Measurements from ENCODE around the gene TEF.
A peak's percentile ranks its signal among the peaks of the same experiment; 100 is the strongest.

Gene TEF

DNA sequence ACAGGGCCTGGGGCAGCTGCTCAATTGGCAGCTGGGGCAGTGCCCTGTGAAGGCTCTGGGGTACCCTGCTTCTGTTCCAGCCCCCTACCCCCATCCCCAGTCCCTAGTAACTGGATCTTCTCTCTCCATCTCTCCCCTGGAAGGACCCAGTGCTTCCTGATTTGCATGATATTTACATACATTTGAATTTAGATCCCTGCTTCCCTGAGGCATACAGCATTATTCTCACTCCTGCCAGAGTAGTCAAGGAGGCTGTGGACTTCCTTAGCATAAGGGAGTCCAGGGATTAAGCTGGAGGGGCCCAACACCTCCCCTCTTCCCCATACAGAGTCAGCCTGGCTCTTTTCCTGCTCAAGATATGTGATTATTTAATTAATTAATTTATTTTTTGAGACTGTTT, 24.7 kb downstream of the TEF start:
- TF ChIP-seq, protein P1, sequence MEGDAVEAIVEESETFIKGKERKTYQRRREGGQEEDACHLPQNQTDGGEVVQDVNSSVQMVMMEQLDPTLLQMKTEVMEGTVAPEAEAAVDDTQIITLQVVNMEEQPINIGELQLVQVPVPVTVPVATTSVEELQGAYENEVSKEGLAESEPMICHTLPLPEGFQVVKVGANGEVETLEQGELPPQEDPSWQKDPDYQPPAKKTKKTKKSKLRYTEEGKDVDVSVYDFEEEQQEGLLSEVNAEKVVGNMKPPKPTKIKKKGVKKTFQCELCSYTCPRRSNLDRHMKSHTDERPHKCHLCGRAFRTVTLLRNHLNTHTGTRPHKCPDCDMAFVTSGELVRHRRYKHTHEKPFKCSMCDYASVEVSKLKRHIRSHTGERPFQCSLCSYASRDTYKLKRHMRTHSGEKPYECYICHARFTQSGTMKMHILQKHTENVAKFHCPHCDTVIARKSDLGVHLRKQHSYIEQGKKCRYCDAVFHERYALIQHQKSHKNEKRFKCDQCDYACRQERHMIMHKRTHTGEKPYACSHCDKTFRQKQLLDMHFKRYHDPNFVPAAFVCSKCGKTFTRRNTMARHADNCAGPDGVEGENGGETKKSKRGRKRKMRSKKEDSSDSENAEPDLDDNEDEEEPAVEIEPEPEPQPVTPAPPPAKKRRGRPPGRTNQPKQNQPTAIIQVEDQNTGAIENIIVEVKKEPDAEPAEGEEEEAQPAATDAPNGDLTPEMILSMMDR (conservative IDR thresholded peaks at IDR 0.05; ENCODE audit: low read depth): no peak
- ChIA-PET CTCF (no interaction called here), POLR2A (ENCODE audit: low non-redundant PET) (no interaction called here)
- no peak overlapping the region for H3K27ac ChIP-seq
- no peak for DNase-seq (ENCODE audit: low spot score)

DNA sequence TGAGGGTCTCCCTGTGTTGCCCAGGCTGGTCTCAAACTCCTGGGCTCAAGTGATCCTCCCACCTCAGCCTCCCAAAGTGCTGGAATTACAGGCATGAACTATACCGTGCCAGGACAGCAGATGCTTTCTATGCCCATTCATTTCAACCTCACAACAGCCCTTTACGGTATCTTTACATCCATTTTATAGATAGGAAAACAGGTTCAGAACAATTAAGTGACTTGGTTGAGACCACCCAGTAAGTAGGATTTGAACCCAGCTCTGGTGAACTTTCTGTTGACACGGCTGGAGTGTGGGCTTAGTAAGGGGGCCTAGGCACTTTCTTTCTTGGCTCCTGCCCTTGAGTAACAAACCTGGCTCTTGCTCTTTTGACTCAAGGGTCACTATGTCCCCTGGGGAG, 25.7 kb downstream of the TEF start:
- no peak overlapping the region for H3K27ac ChIP-seq
- TF ChIP-seq, protein P1 (conservative IDR thresholded peaks at IDR 0.05; ENCODE audit: low read depth): no peak
- POLR2A ChIA-PET (ENCODE audit: low non-redundant PET): no interaction called here
- no peak for DNase-seq (ENCODE audit: low spot score)
- CTCF ChIA-PET: no interaction called here

DNA sequence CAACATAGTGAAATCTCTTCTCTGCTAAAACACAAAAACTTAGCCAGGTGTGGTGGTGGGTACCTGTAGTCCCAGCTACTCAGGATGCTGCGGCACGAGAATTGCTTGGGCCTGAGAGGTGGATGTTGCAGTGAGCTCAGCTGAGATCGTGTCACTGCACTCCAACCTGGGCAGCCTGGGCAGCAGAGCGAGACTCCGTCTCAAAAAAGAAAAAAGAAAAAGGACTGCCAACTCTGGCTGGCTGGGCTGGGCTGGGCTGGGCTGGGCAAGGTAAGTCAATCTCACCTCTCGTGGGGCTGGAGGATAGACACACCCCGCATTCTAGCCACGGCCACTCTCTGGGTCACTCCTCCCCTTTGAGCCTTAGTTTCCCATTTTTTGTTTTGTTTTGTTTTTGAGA, 26.9 kb downstream of the TEF start:
- TF ChIP-seq, protein P1 (conservative IDR thresholded peaks at IDR 0.05; ENCODE audit: low read depth): no peak
- no peak for DNase-seq (ENCODE audit: low spot score)
- CTCF ChIA-PET: no interaction called here
- no peak overlapping the region for H3K27ac ChIP-seq
- POLR2A ChIA-PET (ENCODE audit: low non-redundant PET): interaction anchor here (0.6 kb wide), 1 partner anchor 97 kb away, joined by 5 read pairs; no protein-coding TSS in a partner anchor

DNA sequence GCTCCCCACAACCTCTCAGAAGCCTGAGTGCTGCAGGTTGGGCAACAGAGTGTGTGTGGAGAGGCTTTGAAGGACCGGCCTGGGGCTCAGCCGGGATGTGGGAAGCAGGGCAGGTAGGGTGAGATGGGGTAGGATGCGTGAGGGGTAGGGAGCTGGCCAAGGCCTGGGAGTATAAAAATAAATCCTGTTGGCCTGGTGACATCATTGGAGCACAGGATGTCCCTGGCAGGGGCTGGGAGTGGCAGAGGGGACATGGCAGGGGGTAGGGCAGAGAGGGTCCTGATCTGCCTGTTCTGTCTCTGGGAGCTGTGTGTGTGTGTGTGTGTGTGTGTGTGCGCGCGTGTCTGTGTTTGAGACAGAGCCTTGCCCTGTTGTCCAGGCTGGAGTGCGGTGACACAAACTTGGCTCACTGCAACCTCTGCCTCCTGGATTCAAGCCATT, 28.6 kb downstream of the TEF start:
- H3K27ac ChIP-seq: peak overlapping the region; percentile 95
- POLR2A ChIA-PET (ENCODE audit: low non-redundant PET): no interaction called here
- no peak for DNase-seq (ENCODE audit: low spot score)
- CTCF ChIA-PET: interaction anchor here (0.6 to 1.3 kb wide), 2 partner anchors 29 to 107 kb away, joined by 3 read pairs; no protein-coding TSS in a partner anchor
- TF ChIP-seq, protein P1 (conservative IDR thresholded peaks at IDR 0.05; ENCODE audit: low read depth): no peak

DNA sequence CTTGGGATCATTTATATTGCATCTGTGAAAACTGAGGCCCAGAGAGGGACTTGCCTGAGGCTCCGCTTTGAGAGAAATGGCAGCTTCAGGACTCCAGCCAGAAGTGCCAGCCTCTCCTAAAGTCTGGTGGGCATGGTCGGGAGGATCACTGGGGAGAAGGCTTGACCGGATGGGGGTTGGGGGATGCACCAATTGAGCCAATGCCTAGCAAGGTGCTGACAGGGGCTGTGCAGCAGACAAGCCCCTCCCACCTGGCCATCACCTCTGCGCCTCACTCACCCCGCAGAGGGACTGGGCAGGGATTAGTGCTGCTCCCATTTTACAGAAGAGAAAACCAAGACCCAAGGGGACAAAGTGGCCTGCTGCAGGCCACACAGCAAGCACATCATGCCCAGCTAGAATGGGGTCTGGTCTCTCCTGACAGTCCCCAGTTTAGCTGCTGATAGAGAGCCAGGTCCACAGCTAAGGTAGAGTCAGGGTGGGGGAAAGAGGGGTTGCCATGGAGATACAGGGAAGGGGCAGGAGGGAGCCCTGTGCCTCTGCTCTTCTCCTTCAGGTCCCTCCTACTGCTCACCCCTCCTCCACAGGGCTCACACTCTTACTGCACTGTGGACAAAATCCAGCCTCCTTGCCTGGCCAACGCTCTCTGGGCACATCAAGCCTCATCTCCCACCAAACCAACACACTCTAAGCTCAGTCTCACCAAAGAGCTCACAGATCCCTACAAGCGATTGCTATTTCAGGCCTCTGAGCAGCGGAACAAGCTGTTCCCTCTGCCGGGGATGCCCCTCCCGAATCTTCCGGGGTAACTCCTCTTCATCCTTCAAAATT, 29.5 kb downstream of the TEF start:
- H3K27ac ChIP-seq: peak overlapping the region; percentile 95
- ChIA-PET POLR2A (ENCODE audit: low non-redundant PET) (no interaction called here), CTCF (interaction anchor here (0.6 kb wide), 1 partner anchor 107 kb away, joined by 4 read pairs; no protein-coding TSS in a partner anchor)
- DNase-seq (ENCODE audit: low spot score): no peak
- TF ChIP-seq, protein P1 (conservative IDR thresholded peaks at IDR 0.05; ENCODE audit: low read depth): no peak

DNA sequence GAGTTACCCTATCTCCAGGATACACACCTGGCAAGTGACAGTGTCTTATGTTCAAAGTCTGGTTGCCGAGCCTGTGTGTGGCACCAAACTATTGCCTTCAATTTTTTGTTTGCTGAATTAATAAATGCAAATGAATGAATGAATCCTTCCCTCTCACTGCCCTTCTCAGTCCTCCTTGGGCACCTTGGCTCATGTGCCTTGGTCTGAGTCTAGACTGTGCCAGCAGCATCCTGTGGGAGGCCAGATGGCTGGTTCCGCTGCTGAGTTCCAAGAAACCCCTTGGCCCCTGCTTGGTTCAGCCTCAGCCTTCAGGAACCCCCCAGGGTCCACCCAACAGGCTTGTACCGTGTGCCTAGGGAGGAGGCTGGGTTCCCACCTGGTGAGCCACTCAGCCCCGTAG, 33.8 kb downstream of the TEF start:
- H3K27ac ChIP-seq: peak overlapping the region; percentile 95
- TF ChIP-seq, protein P1 (conservative IDR thresholded peaks at IDR 0.05; ENCODE audit: low read depth): no peak
- POLR2A ChIA-PET (ENCODE audit: low non-redundant PET): no interaction called here
- CTCF ChIA-PET: no interaction called here
- DNase-seq (ENCODE audit: low spot score): no peak
